Measurements from ENCODE around the gene MYCBPAP.

MYCBPAP gene

GRCh38 chr17:50522766-50523165, 14.5 kb downstream of the MYCBPAP start:
- no peak overlapping the region for H2AFZ ChIP-seq (ENCODE audit: low read length)
- H3K27ac ChIP-seq (ENCODE audit: low read length) = no peak overlapping the region
- no peaks in the 10 kb centered on the region for H3K9me2 ChIP-seq (replicated peaks; ENCODE audit: insufficient read depth, low read length)
- H3K27me3 ChIP-seq (replicated peaks; ENCODE audit: insufficient read depth, low read length) = no peaks in the 10 kb centered on the region
- no peak overlapping the region for H3K4me3 ChIP-seq (ENCODE audit: low read length)
- no peaks in the 10 kb centered on the region for H3K79me2 ChIP-seq (ENCODE audit: low read length)
- no peak overlapping the region for H3K4me2 ChIP-seq (ENCODE audit: low read depth, low read length)
- TF ChIP-seq EZH2phosphoT487 (IDR thresholded peaks at IDR 0.05; ENCODE audit: low read length) = no peak
- TF ChIP-seq EZH2 (optimal IDR thresholded peaks at IDR 0.05; ENCODE audit: low read depth, low read length) = no peak
- TF ChIP-seq, protein P1, sequence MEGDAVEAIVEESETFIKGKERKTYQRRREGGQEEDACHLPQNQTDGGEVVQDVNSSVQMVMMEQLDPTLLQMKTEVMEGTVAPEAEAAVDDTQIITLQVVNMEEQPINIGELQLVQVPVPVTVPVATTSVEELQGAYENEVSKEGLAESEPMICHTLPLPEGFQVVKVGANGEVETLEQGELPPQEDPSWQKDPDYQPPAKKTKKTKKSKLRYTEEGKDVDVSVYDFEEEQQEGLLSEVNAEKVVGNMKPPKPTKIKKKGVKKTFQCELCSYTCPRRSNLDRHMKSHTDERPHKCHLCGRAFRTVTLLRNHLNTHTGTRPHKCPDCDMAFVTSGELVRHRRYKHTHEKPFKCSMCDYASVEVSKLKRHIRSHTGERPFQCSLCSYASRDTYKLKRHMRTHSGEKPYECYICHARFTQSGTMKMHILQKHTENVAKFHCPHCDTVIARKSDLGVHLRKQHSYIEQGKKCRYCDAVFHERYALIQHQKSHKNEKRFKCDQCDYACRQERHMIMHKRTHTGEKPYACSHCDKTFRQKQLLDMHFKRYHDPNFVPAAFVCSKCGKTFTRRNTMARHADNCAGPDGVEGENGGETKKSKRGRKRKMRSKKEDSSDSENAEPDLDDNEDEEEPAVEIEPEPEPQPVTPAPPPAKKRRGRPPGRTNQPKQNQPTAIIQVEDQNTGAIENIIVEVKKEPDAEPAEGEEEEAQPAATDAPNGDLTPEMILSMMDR (IDR thresholded peaks at IDR 0.05; ENCODE audit: low read length) = no peak
- no peaks in the 10 kb centered on the region for H3K36me3 ChIP-seq (replicated peaks; ENCODE audit: insufficient read depth, low read length)
- H3K4me1 ChIP-seq (ENCODE audit: low read length) = no peaks in the 10 kb centered on the region
- no peak for DNase-seq
- H3F3A ChIP-seq (ENCODE audit: insufficient read depth, low read length) = no peaks in the 10 kb centered on the region
- H4K20me1 ChIP-seq (ENCODE audit: insufficient read depth, low read length) = no peaks in the 10 kb centered on the region
- H3K9me3 ChIP-seq (replicated peaks; ENCODE audit: insufficient read depth, low read length) = no peaks in the 10 kb centered on the region
- H3K9ac ChIP-seq (ENCODE audit: low read length) = no peak overlapping the region

GRCh38 chr17:50523208-50523607, 15.0 kb downstream of the MYCBPAP start:
- H4K20me1 ChIP-seq (ENCODE audit: insufficient read depth, low read length) = no peaks in the 10 kb centered on the region
- no peak overlapping the region for H2AFZ ChIP-seq (ENCODE audit: low read length)
- no peaks in the 10 kb centered on the region for H3K36me3 ChIP-seq (replicated peaks; ENCODE audit: insufficient read depth, low read length)
- no peaks in the 10 kb centered on the region for H3K9me2 ChIP-seq (replicated peaks; ENCODE audit: insufficient read depth, low read length)
- H3K4me3 ChIP-seq (ENCODE audit: low read length) = no peak overlapping the region
- no peak overlapping the region for H3K4me2 ChIP-seq (ENCODE audit: low read depth, low read length)
- H3K4me1 ChIP-seq (ENCODE audit: low read length) = no peaks in the 10 kb centered on the region
- no peak for DNase-seq
- H3F3A ChIP-seq (ENCODE audit: insufficient read depth, low read length) = no peaks in the 10 kb centered on the region
- no peak overlapping the region for H3K27ac ChIP-seq (ENCODE audit: low read length)
- H3K9ac ChIP-seq (ENCODE audit: low read length) = no peak overlapping the region
- H3K27me3 ChIP-seq (replicated peaks; ENCODE audit: insufficient read depth, low read length) = no peaks in the 10 kb centered on the region
- TF ChIP-seq EZH2phosphoT487 (IDR thresholded peaks at IDR 0.05; ENCODE audit: low read length) (no peak), EZH2 (optimal IDR thresholded peaks at IDR 0.05; ENCODE audit: low read depth, low read length) (no peak)
- TF ChIP-seq, protein P1 (IDR thresholded peaks at IDR 0.05; ENCODE audit: low read length) = no peak
- H3K9me3 ChIP-seq (replicated peaks; ENCODE audit: insufficient read depth, low read length) = no peaks in the 10 kb centered on the region
- H3K79me2 ChIP-seq (ENCODE audit: low read length) = no peaks in the 10 kb centered on the region

DNA sequence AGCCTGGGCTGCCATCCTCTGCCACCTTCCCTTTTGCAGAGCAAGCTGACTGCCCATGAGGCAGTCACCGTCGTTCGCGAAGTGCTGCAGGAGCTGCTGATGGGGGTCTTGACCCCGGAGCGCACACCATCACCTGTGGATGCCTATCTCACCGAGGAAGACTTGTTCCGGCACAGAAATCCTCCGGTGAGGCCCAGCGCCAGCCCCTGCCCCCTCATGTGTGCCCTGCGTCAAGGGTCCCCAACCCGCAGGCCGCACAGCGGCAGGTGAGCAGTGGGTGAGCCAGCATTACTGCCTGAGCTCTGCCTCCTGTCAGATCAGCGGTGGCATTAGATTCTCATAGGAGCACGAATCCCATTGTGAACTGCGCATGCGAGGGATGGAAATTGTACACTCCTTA, 16.6 kb downstream of the MYCBPAP start:
- TF ChIP-seq, protein P1 (IDR thresholded peaks at IDR 0.05; ENCODE audit: low read length) = no peak
- TF ChIP-seq EZH2 (optimal IDR thresholded peaks at IDR 0.05; ENCODE audit: low read depth, low read length) = no peak
- TF ChIP-seq EZH2phosphoT487 (IDR thresholded peaks at IDR 0.05; ENCODE audit: low read length) = no peak

More for the DNA sequence above, 16.6 kb downstream of the MYCBPAP start:
- no peaks in the 10 kb centered on the region for H3K79me2 ChIP-seq (ENCODE audit: low read length)
- no peaks in the 10 kb centered on the region; the same call in none of the 2 replicates for H3K27me3 ChIP-seq (replicated peaks; ENCODE audit: insufficient read depth, low read length)
- H3F3A ChIP-seq (ENCODE audit: insufficient read depth, low read length) = no peaks in the 10 kb centered on the region
- no peaks in the 10 kb centered on the region for H3K36me3 ChIP-seq (replicated peaks; ENCODE audit: insufficient read depth, low read length)
- no peak overlapping the region for H3K9ac ChIP-seq (ENCODE audit: low read length)
- H3K9me3 ChIP-seq (replicated peaks; ENCODE audit: insufficient read depth, low read length) = no peaks in the 10 kb centered on the region
- no peak overlapping the region for H3K27ac ChIP-seq (ENCODE audit: low read length)
- no peaks in the 10 kb centered on the region for H4K20me1 ChIP-seq (ENCODE audit: insufficient read depth, low read length)
- no peak for DNase-seq
- no peak overlapping the region for H3K4me2 ChIP-seq (ENCODE audit: low read depth, low read length)
- no peaks in the 10 kb centered on the region for H3K9me2 ChIP-seq (replicated peaks; ENCODE audit: insufficient read depth, low read length)
- H3K4me1 ChIP-seq (ENCODE audit: low read length) = no peaks in the 10 kb centered on the region
- H3K4me3 ChIP-seq (ENCODE audit: low read length) = no peak overlapping the region
- no peak overlapping the region for H2AFZ ChIP-seq (ENCODE audit: low read length)
